OCI-M2 (cell line): ENCODE results near the gene SHPK.
"Not testable (repeated sequence)": the region's sequence is repeated elsewhere in the genome, so short reads cannot be mapped to it uniquely, and the experiment has no call there.

Source experiments
- DNase-seq: peaks from one replicate; lab custom pipeline; 2025; ENCODE audit not compliant: unreplicated experiment; lab: John Stamatoyannopoulos, UW

Gene SHPK

GRCh38 chr17:3590768-3591167 is 45.3 kb downstream of the SHPK start:
- DNase-seq, result no peak

- DNase-seq, result no peak
Observed at GRCh38 chr17:3590231-3590630, 45.8 kb downstream of the SHPK start.

- no peak for DNase-seq
Observed at GRCh38 chr17:3589784-3590183, 46.3 kb downstream of the SHPK start.

GRCh38 chr17:3585826-3586225 is 50.2 kb downstream of the SHPK start:
- no peak for DNase-seq

- DNase-seq, result no peak
Observed at GRCh38 chr17:3583456-3583855, 52.6 kb downstream of the SHPK start.

- no peak for DNase-seq
Observed at GRCh38 chr17:3582915-3583314, 53.1 kb downstream of the SHPK start.

GRCh38 chr17:3578667-3579066 is 57.4 kb downstream of the SHPK start:
- DNase-seq, result not testable (repeated sequence)

- no peak for DNase-seq
Observed at GRCh38 chr17:3576970-3577369, 59.1 kb downstream of the SHPK start.

- DNase-seq, result no peak
Observed at GRCh38 chr17:3575511-3575910, 60.5 kb downstream of the SHPK start.

- no peak for DNase-seq
Observed at GRCh38 chr17:3574231-3574630, 61.8 kb downstream of the SHPK start.

GRCh38 chr17:3573246-3574100 is 62.6 kb downstream of the SHPK start:
- no peak for DNase-seq

- DNase-seq, result no peak
Observed at GRCh38 chr17:3572231-3572630, 63.8 kb downstream of the SHPK start.

- no peak for DNase-seq
Observed at GRCh38 chr17:3571043-3571900, 64.8 kb downstream of the SHPK start.

GRCh38 chr17:3569534-3570137 is 66.4 kb downstream of the SHPK start:
- DNase-seq, result no peak

GRCh38 chr17:3566551-3566950 is 69.5 kb downstream of the SHPK start:
- no peak for DNase-seq

- DNase-seq, result no peak
Observed at GRCh38 chr17:3565143-3565542, 70.9 kb downstream of the SHPK start.

GRCh38 chr17:3564241-3564640 is 71.8 kb downstream of the SHPK start:
- DNase-seq, result not testable (repeated sequence)

GRCh38 chr17:3559270-3559645 is 76.8 kb downstream of the SHPK start:
- no peak for DNase-seq

GRCh38 chr17:3558603-3559269 is 77.3 kb downstream of the SHPK start:
- no peak for DNase-seq
